HCT116 (cell line): ENCODE data around the gene DYNC2H1.

Experiments
- CEBPB ChIP-seq: IDR thresholded peaks from 2 replicates; pipeline ENCODE4 v1.6.1; 2012; ENCODE audit warnings: low read depth
- CTCF ChIP-seq, 3 experiments: fragments of 200-600 bp in 1 of 3; sonication (generic) in 1 of 3; IDR thresholded peaks in 2 of 3; conservative IDR thresholded peaks in 1 of 3; 2 replicates each; pipeline ENCODE4 v1.5.1; 2012 to 2017; ENCODE audit warnings: low read depth in 2 of 3, low read length in 2 of 3, antibody characterized with exemption in 1 of 3, borderline replicate concordance in 1 of 3, control low read depth in 1 of 3, mild to moderate bottlenecking in 1 of 3, mixed read lengths in 1 of 3, mixed run types in 1 of 3, moderate library complexity in 1 of 3; ENCODE audit not compliant: insufficient read depth in 1 of 3
- EZH2 ChIP-seq: fragments of 200-600 bp; sonication (generic); IDR thresholded peaks from 2 replicates; pipeline ENCODE4 v1.6.1; 2017; ENCODE audit warnings: antibody characterized with exemption, mixed run types
- MAX ChIP-seq: IDR thresholded peaks from 2 replicates; pipeline ENCODE4 v1.6.1; 2012
- POLR2AphosphoS5 ChIP-seq: IDR thresholded peaks from 2 replicates; pipeline ENCODE4 v1.6.1; 2011; ENCODE audit warnings: mild to moderate bottlenecking, low read depth, low read length, moderate library complexity
- YY1 ChIP-seq: IDR thresholded peaks from 2 replicates; pipeline ENCODE4 v1.6.1; 2011; ENCODE audit warnings: low read length, low read depth, moderate library complexity, mild to moderate bottlenecking; ENCODE audit not compliant: insufficient replicate concordance; ENCODE audit errors: extremely low read depth
- ZNF274 ChIP-seq: fragments of 200-500 bp; sonication (Bioruptor generic); IDR thresholded peaks from 2 replicates; pipeline ENCODE4 v1.6.1; 2014; ENCODE audit warnings: mild to moderate bottlenecking, low read depth, low read length, inconsistent platforms

GRCh38 chr11:103372906-103373305 lies 263.7 kb downstream of the DYNC2H1 start:
- no peak for TF ChIP-seq CTCF (IDR thresholded peaks at IDR 0.05 in 2 of 3, conservative IDR thresholded peaks at IDR 0.05 in 1 of 3; ENCODE audit: borderline replicate concordance in 1 of 3, insufficient read depth in 1 of 3, low read depth in 2 of 3, low read length in 2 of 3)
- TF ChIP-seq EZH2: no peak
- no peak for TF ChIP-seq POLR2AphosphoS5
- no peak for TF ChIP-seq MAX
- TF ChIP-seq CEBPB: no peak
- no peak for TF ChIP-seq YY1
- TF ChIP-seq ZNF274: no peak
